Keratinocyte (primary cell): ENCODE data around the gene DEGS2. TPM values are rescaled to one million over a fixed set of nuclear protein-coding genes. Genes with fewer than 3 reads are reported as not detected.

ENCODE experiments used
- DNase-seq: peaks from one replicate; pipeline ENCODE4 v3.0.0-alpha.2; 2011; ENCODE audit warnings: low read depth, missing footprints, low spot score
- FAIRE-seq: peaks from 2 replicates; lab custom pipeline; 2011; peaks lifted over from hg19 to GRCh38; lab: Jason Lieb, UNC
- H2AFZ ChIP-seq: 2 replicates; pipeline ENCODE4 v1.6.0; 2012; ENCODE audit warnings: low read length, control low read depth, inconsistent platforms; ENCODE audit not compliant: control insufficient read depth
- H3K27ac ChIP-seq: 2 replicates; pipeline ENCODE4 v1.5.1; 2011; ENCODE audit warnings: low read length; ENCODE audit not compliant: control insufficient read depth, insufficient read depth
- H3K27me3 ChIP-seq: 3 replicates; pipeline ENCODE4 v1.6.0; 2011; ENCODE audit warnings: low read length; ENCODE audit not compliant: control insufficient read depth, insufficient read depth; ENCODE audit errors: extremely low read depth
- H3K36me3 ChIP-seq, 2 experiments: 2 replicates in 1 of 2; 3 replicates in 1 of 2; pipeline ENCODE4 v1.5.1; 2011; ENCODE audit warnings: low read length in 2 of 2, mild to moderate bottlenecking in 1 of 2; ENCODE audit not compliant: control insufficient read depth in 2 of 2, insufficient read depth in 2 of 2; ENCODE audit errors: extremely low read depth in 1 of 2
- H3K4me1 ChIP-seq: 3 replicates; pipeline ENCODE4 v1.5.1; 2011; ENCODE audit warnings: low read length; ENCODE audit not compliant: control insufficient read depth, insufficient read depth; ENCODE audit errors: extremely low read depth
- H3K4me2 ChIP-seq: 3 replicates; pipeline ENCODE4 v1.6.0; 2011; ENCODE audit warnings: low read depth, low read length; ENCODE audit not compliant: control insufficient read depth, insufficient read depth; ENCODE audit errors: extremely low read depth
- H3K4me3 ChIP-seq, 3 experiments: fragments of 200-600 bp in 1 of 3; sonication (generic) in 1 of 3; 2 replicates in 2 of 3; 3 replicates in 1 of 3; pipeline ENCODE4 v1.5.1; 2011 to 2016; ENCODE audit warnings: low read length in 3 of 3, mild to moderate bottlenecking in 3 of 3, control low read depth in 2 of 3, inconsistent platforms in 1 of 3, low read depth in 1 of 3, mixed read lengths in 1 of 3, mixed run types in 1 of 3, moderate library complexity in 1 of 3; ENCODE audit not compliant: control insufficient read depth in 2 of 3, insufficient read depth in 2 of 3; ENCODE audit errors: extremely low read depth in 1 of 3
- H3K79me2 ChIP-seq: 2 replicates; pipeline ENCODE4 v1.6.0; 2012; ENCODE audit warnings: low read length; ENCODE audit not compliant: control insufficient read depth, insufficient read depth
- H3K9ac ChIP-seq: 3 replicates; pipeline ENCODE4 v1.6.0; 2011; ENCODE audit warnings: low read length; ENCODE audit not compliant: control insufficient read depth, insufficient read depth; ENCODE audit errors: extremely low read depth
- H3K9me1 ChIP-seq: 3 replicates; pipeline ENCODE4 v1.6.0; 2011; ENCODE audit warnings: low read length; ENCODE audit not compliant: control insufficient read depth, insufficient read depth; ENCODE audit errors: extremely low read depth
- H3K9me3 ChIP-seq: 2 replicates; pipeline ENCODE4 v1.5.1; 2012; ENCODE audit warnings: low read depth, low read length; ENCODE audit not compliant: control insufficient read depth
- H4K20me1 ChIP-seq: 3 replicates; pipeline ENCODE4 v1.6.0; 2011; ENCODE audit warnings: low read length; ENCODE audit not compliant: control insufficient read depth, insufficient read depth; ENCODE audit errors: extremely low read depth
- EZH2 ChIP-seq: IDR thresholded peaks from one replicate; pipeline ENCODE4 v1.6.1; 2012; ENCODE audit warnings: inconsistent platforms, mild to moderate bottlenecking, low read length, moderate library complexity
- dilution Hi-C: fragments of 300-500 bp; cut with MboI; formaldehyde crosslinking; loops from one replicate; pipeline ENCODE4 v1.7.0; 2020; ENCODE audit warnings: low sequenced_read_pairs; ENCODE audit not compliant: extremely low pct_ligation_motif_present
- polyA plus RNA-seq, 5 experiments: library from polyadenylated mRNA; depleted of rRNA in 3 of 5; stranded (reverse) in 3 of 5; stranded (forward) in 1 of 5; unstranded in 1 of 5; fragments of >200 nt; gene quantifications; 1 replicate in 1 of 5; 2 replicates in 3 of 5; 3 replicates in 1 of 5; pipeline versions ENCODE4 v1.2.1 to v1.2.3, GENCODE V29; 2011 to 2012; ENCODE audit warnings: missing spikeins in 2 of 5, low read depth in 1 of 5, low replicate concordance in 1 of 5
- TF ChIP-seq, protein P1 (sequence below), 3 experiments: IDR thresholded peaks in 1 of 3; conservative IDR thresholded peaks in 1 of 3; optimal IDR thresholded peaks in 1 of 3; 2 replicates in 2 of 3; 3 replicates in 1 of 3; pipeline versions ENCODE3 to v1.5.1; 2011; ENCODE audit warnings: low read length in 3 of 3, mild to moderate bottlenecking in 3 of 3, moderate library complexity in 2 of 3, control low read depth in 1 of 3, inconsistent platforms in 1 of 3; ENCODE audit not compliant: insufficient read depth in 2 of 3; ENCODE audit errors: extremely low read depth in 1 of 3

Gene DEGS2
- polyA plus RNA-seq, 1 donor (not counting 4 experiments of a cell fraction or from before 2014, with no cell fraction given), result 0.46 TPM

DNA sequence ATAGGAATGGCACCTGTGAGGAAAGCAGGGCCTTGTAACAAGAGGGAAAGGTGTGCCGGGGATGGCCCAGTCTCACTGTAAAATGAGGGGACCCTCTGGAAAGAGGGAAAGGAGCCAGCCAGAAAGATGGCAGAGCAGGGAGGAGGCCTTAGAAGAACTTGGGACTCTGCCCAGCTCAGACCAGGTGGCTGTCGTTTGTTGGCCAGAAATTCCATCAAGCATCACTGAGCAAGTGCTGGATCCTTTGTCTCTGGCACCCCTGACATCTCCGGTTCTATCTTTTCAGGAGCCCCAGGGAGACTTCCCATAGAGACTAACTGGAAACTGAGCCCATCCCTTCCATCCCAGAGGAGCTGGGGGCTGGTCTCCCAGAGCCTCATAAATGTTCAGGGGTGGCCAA is 43.3 kb downstream of the DEGS2 start:
- no peaks in the 10 kb centered on the region for H3K9me1 ChIP-seq
- no peak overlapping the region for H3K4me2 ChIP-seq
- no peaks in the 10 kb centered on the region for H3K27me3 ChIP-seq
- H2AFZ ChIP-seq, result no peak overlapping the region
- H4K20me1 ChIP-seq, result no peaks in the 10 kb centered on the region
- H3K9ac ChIP-seq, result no peak overlapping the region
- no peaks in the 10 kb centered on the region for H3K36me3 ChIP-seq
- FAIRE-seq, result no peak
- no peaks in the 10 kb centered on the region for H3K9me3 ChIP-seq
- dilution Hi-C loops, result no loop called here
- no peak overlapping the region for H3K4me3 ChIP-seq
- no peaks in the 10 kb centered on the region for H3K79me2 ChIP-seq
- DNase-seq, result no peak
- no peaks in the 10 kb centered on the region for H3K4me1 ChIP-seq
- TF ChIP-seq, protein P1, sequence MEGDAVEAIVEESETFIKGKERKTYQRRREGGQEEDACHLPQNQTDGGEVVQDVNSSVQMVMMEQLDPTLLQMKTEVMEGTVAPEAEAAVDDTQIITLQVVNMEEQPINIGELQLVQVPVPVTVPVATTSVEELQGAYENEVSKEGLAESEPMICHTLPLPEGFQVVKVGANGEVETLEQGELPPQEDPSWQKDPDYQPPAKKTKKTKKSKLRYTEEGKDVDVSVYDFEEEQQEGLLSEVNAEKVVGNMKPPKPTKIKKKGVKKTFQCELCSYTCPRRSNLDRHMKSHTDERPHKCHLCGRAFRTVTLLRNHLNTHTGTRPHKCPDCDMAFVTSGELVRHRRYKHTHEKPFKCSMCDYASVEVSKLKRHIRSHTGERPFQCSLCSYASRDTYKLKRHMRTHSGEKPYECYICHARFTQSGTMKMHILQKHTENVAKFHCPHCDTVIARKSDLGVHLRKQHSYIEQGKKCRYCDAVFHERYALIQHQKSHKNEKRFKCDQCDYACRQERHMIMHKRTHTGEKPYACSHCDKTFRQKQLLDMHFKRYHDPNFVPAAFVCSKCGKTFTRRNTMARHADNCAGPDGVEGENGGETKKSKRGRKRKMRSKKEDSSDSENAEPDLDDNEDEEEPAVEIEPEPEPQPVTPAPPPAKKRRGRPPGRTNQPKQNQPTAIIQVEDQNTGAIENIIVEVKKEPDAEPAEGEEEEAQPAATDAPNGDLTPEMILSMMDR (optimal IDR thresholded peaks at IDR 0.05 in 1 of 3, IDR thresholded peaks at IDR 0.05 in 1 of 3, conservative IDR thresholded peaks at IDR 0.05 in 1 of 3; ENCODE audit: extremely low read depth in 1 of 3, insufficient read depth in 2 of 3, low read length in 3 of 3), result no peak
- no peak for TF ChIP-seq EZH2
- no peak overlapping the region for H3K27ac ChIP-seq

DNA sequence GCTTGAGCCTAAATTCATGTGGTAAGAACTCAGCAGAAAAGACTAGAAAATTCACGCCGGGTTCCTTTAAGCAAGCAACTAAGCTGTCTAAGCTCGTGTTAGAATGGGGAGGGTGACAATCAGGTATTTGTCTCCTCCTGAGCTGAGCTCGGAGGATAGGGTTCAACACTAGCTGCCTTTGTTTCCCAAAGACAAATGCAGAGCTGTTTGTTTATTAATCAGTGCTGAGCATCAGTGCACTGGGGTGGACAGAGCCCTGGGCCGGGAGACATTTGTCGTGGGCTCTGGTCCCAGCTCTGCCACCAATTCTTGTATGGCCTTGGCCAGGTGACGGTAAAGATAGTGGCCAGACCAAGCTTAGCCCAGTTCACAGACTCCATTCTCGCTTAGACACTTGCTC is 43.7 kb downstream of the DEGS2 start:
- H3K27ac ChIP-seq, result no peak overlapping the region
- H3K4me3 ChIP-seq, result no peak overlapping the region
- H3K4me1 ChIP-seq, result no peaks in the 10 kb centered on the region
- H3K36me3 ChIP-seq, result no peaks in the 10 kb centered on the region
- no peak for FAIRE-seq
- no peaks in the 10 kb centered on the region for H4K20me1 ChIP-seq
- no peak overlapping the region for H3K9ac ChIP-seq
- no peak for TF ChIP-seq EZH2
- TF ChIP-seq, protein P1 (optimal IDR thresholded peaks at IDR 0.05 in 1 of 3, IDR thresholded peaks at IDR 0.05 in 1 of 3, conservative IDR thresholded peaks at IDR 0.05 in 1 of 3; ENCODE audit: extremely low read depth in 1 of 3, insufficient read depth in 2 of 3, low read length in 3 of 3), result no peak
- H3K9me3 ChIP-seq, result no peaks in the 10 kb centered on the region
- H3K4me2 ChIP-seq, result no peak overlapping the region
- no peak overlapping the region for H2AFZ ChIP-seq
- dilution Hi-C loops, result no loop called here
- H3K9me1 ChIP-seq, result no peaks in the 10 kb centered on the region
- H3K79me2 ChIP-seq, result no peaks in the 10 kb centered on the region
- H3K27me3 ChIP-seq, result no peaks in the 10 kb centered on the region
- DNase-seq, result no peak
